ENCODE measurements around the gene PDSS2. TPM values are rescaled to one million over a fixed set of nuclear protein-coding genes. Genes with fewer than 3 reads are reported as not detected.

The PDSS2 gene
- total and polyA plus RNA-seq, 7 donors: 9.4 to 18.5 (median 11.1) TPM

DNA sequence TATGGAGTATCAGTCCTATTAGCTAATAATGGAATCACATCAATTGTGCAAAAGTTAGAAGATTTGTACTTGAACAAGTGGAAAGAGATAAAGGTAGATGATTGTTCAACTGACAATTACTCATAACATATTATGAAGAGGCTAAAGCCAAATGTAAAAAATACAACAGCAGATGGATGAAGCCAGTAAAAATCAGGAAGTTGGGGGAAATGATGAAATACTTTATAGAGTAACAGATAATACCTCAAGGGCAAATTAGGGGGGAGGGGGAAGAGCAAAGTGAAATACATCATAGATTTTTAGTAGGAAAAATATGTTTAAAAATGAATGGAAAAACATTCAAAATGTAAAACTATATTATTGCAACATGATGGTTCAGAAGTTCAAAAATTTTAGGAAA, 114.0 kb downstream of the PDSS2 start:
- Histone ChIP-seq H3K4me1 (no peaks in the 10 kb centered on the region), H3K9me3 (no peaks in the 10 kb centered on the region), H3K27me3 (no peaks in the 10 kb centered on the region), H3K4me3 (no peak overlapping the region), H3K36me3 (no peaks in the 10 kb centered on the region), H3K27ac (no peak overlapping the region)
- intact Hi-C loops (cut with DNase I): no loop called here
- TF ChIP-seq EP300 (IDR thresholded peaks at IDR 0.05) (no peak), POLR2AphosphoS5 (IDR thresholded peaks at IDR 0.05) (no peak), POLR2A (IDR thresholded peaks at IDR 0.05) (no peak)
- TF ChIP-seq, protein P1, sequence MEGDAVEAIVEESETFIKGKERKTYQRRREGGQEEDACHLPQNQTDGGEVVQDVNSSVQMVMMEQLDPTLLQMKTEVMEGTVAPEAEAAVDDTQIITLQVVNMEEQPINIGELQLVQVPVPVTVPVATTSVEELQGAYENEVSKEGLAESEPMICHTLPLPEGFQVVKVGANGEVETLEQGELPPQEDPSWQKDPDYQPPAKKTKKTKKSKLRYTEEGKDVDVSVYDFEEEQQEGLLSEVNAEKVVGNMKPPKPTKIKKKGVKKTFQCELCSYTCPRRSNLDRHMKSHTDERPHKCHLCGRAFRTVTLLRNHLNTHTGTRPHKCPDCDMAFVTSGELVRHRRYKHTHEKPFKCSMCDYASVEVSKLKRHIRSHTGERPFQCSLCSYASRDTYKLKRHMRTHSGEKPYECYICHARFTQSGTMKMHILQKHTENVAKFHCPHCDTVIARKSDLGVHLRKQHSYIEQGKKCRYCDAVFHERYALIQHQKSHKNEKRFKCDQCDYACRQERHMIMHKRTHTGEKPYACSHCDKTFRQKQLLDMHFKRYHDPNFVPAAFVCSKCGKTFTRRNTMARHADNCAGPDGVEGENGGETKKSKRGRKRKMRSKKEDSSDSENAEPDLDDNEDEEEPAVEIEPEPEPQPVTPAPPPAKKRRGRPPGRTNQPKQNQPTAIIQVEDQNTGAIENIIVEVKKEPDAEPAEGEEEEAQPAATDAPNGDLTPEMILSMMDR (IDR thresholded peaks at IDR 0.05): no peak
- DNase-seq: no peak

DNA sequence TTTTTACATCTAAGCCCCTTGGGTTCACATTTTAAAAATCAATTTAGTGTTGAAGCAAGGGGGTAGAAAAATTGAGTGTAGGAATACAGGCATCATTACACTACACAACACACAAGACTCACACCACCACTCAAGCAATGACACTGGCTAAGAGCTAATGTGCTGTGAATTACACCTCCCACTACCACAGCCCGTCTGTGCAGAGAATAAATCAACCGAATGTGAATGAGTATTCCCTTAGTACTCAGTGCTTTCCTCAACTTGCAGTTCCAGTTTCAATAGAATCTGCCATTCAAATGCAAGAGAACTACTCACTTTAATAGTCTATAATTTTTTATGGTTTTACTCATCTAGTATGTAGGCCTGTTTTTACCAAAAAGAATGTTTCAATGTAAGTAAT, 114.4 kb downstream of the PDSS2 start:
- intact Hi-C loops (cut with DNase I): no loop called here
- WGBS, 2 donors: 88 to 94% methylated on average over 2 of the region's 2 CpGs
- no peaks in the 10 kb centered on the region for H3K36me3 ChIP-seq
- no peak for DNase-seq
- H3K4me3 ChIP-seq: no peak overlapping the region
- H3K4me1 ChIP-seq: no peaks in the 10 kb centered on the region
- no peaks in the 10 kb centered on the region for H3K9me3 ChIP-seq
- H3K27me3 ChIP-seq: no peaks in the 10 kb centered on the region
- H3K27ac ChIP-seq: no peak overlapping the region
- no peak for TF ChIP-seq POLR2AphosphoS5 (IDR thresholded peaks at IDR 0.05)
- no peak for TF ChIP-seq POLR2A (IDR thresholded peaks at IDR 0.05)
- no peak for TF ChIP-seq EP300 (IDR thresholded peaks at IDR 0.05)
- TF ChIP-seq, protein P1 (IDR thresholded peaks at IDR 0.05): no peak

- WGBS, 2 donors: 74 to 91% methylated on average over 2 of the region's 2 CpGs
- TF ChIP-seq POLR2A (IDR thresholded peaks at IDR 0.05) (no peak), EP300 (IDR thresholded peaks at IDR 0.05) (no peak), POLR2AphosphoS5 (IDR thresholded peaks at IDR 0.05) (no peak)
- TF ChIP-seq, protein P1 (IDR thresholded peaks at IDR 0.05): no peak
- intact Hi-C loops (cut with DNase I): no loop called here
Measured at GRCh38 chr6:107344383-107344782, 115.0 kb downstream of the PDSS2 start.

DNA sequence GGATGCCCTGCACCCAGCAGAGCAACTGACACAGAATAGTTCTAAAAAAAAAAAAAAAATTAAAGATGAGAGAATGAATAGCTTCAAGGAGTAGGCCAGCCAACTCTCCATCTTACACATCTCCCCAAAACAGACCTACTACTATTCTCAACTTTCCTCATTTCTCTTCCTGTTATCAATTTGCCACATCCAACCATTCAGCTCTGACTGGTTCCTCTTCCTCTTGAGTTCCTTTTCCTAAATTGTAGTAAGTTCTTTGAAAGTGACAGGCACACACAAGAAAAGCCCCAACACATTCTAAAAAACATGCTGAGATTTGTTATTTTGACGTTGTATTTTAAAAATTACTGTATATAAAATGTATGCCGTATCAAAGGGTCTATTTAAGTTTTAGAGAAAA, 117.2 kb downstream of the PDSS2 start:
- H3K4me3 ChIP-seq: no peak overlapping the region
- DNase-seq: no peak
- H3K4me1 ChIP-seq: no peaks in the 10 kb centered on the region
- H3K27me3 ChIP-seq: no peaks in the 10 kb centered on the region
- TF ChIP-seq, protein P1 (IDR thresholded peaks at IDR 0.05): no peak
- TF ChIP-seq POLR2AphosphoS5 (IDR thresholded peaks at IDR 0.05): no peak
- no peak for TF ChIP-seq EP300 (IDR thresholded peaks at IDR 0.05)
- TF ChIP-seq POLR2A (IDR thresholded peaks at IDR 0.05): no peak
- H3K9me3 ChIP-seq: no peaks in the 10 kb centered on the region
- H3K27ac ChIP-seq: no peak overlapping the region
- intact Hi-C loops (cut with DNase I): no loop called here
- WGBS, 2 donors: 95 to 96% methylated on average over 2 of the region's 2 CpGs
- H3K36me3 ChIP-seq: no peaks in the 10 kb centered on the region

More at GRCh38 chr6:107344383-107344782, 115.0 kb downstream of the PDSS2 start:
- H3K27me3 ChIP-seq: no peaks in the 10 kb centered on the region
- no peaks in the 10 kb centered on the region for H3K36me3 ChIP-seq
- H3K4me3 ChIP-seq: no peak overlapping the region
- DNase-seq: no peak
- no peaks in the 10 kb centered on the region for H3K4me1 ChIP-seq
- no peak overlapping the region for H3K27ac ChIP-seq
- H3K9me3 ChIP-seq: no peaks in the 10 kb centered on the region

GRCh38 chr6:107340881-107341280, 118.5 kb downstream of the PDSS2 start:
- H3K36me3 ChIP-seq: no peaks in the 10 kb centered on the region
- H3K4me3 ChIP-seq: no peak overlapping the region
- H3K27ac ChIP-seq: no peak overlapping the region
- DNase-seq: no peak
- H3K9me3 ChIP-seq: no peaks in the 10 kb centered on the region
- TF ChIP-seq, protein P1 (IDR thresholded peaks at IDR 0.05): no peak
- TF ChIP-seq POLR2A (IDR thresholded peaks at IDR 0.05) (no peak), POLR2AphosphoS5 (IDR thresholded peaks at IDR 0.05) (no peak), EP300 (IDR thresholded peaks at IDR 0.05) (no peak)
- intact Hi-C loops (cut with DNase I): no loop called here
- WGBS, 2 donors: 86 to 94% methylated on average over 1 of the region's 1 CpG
- H3K4me1 ChIP-seq: no peaks in the 10 kb centered on the region
- no peaks in the 10 kb centered on the region for H3K27me3 ChIP-seq
